Measurements from ENCODE around the gene XRCC3. TPM values are rescaled to one million over a fixed set of nuclear protein-coding genes. Genes with fewer than 3 reads are reported as not detected.

The XRCC3 gene
- total and polyA plus RNA-seq, 2 of the 8 experiments (the other 6 are each of a cell fraction or from before 2014, with no cell fraction given), result 36.9 to 41.8 TPM

DNA sequence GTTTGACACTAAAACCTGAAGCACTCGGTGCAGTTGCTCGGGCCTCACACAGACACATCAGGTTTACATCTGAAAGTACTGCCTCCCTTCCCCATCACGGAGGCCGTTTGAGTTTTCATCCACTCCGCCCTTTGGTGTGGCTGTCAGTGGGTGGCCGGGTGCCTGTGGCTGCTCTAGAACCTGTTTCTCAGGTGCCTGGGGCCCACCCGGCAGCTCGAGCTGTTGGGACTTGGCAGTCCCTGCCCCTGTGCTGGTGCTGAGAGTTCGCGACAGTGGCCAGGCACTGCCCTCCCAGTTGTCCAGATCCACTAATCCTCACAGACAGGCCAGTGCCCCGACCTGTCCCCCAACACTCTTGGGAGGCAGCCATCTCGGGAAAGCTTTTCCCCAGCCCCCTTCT, 22.4 kb downstream of the XRCC3 start:
- Histone ChIP-seq H3K79me2 (ENCODE audit: control insufficient read depth in 1 of 2, insufficient read depth in 2 of 2, low read length in 2 of 2) (peaks cover 0 to 3% of the 10 kb centered on the region in 2 experiments; a peak in 1 of 4 replicates), H3K9me3 (ENCODE audit: insufficient read depth in 2 of 2, low read depth in 1 of 2, low read length in 1 of 2) (no peaks in the 10 kb centered on the region), H3K23me2 (ENCODE audit: low read depth, low read length) (no peaks in the 10 kb centered on the region), H4K5ac (ENCODE audit: insufficient read length, low read depth, low read length) (no peak overlapping the region), H3K4ac (replicated peaks; ENCODE audit: insufficient read length, low read depth, low read length) (no peak overlapping the region), H2BK12ac (ENCODE audit: low read depth, low read length) (no peak overlapping the region), H3K4me2 (ENCODE audit: insufficient read depth in 1 of 2, low read depth in 2 of 2, low read length in 2 of 2) (no peak overlapping the region), H4K20me1 (replicated peaks in 1 of 2; ENCODE audit: control insufficient read depth in 1 of 2, insufficient read depth in 2 of 2, low read length in 2 of 2) (peaks cover 2 to 29% of the 10 kb centered on the region in 2 experiments), H3K56ac (replicated peaks; ENCODE audit: insufficient read length, low read depth, low read length) (no peak overlapping the region), H3K23ac (ENCODE audit: insufficient read length) (no peak overlapping the region), H2AFZ (ENCODE audit: low read length) (no peak overlapping the region), H4K91ac (replicated peaks; ENCODE audit: insufficient read length, low read length) (no peak overlapping the region), H3K79me1 (ENCODE audit: low read depth, low read length) (peaks cover 10% of the 10 kb centered on the region), H3K27me3 (replicated peaks in 1 of 4; ENCODE audit: control insufficient read depth in 3 of 4, extremely low read depth in 1 of 4, insufficient read depth in 3 of 4, low read length in 3 of 4) (no peaks in the 10 kb centered on the region), H3K18ac (ENCODE audit: extremely low read depth, low read length) (no peak overlapping the region), H3K36me3 (ENCODE audit: control insufficient read depth in 2 of 4, insufficient read depth in 4 of 4, low read length in 3 of 4) (peaks cover 7 to 34% (median 12%) of the 10 kb centered on the region in 4 experiments; a peak in 6 of 8 replicates), H2AK5ac (ENCODE audit: low read depth, low read length) (no peak overlapping the region), H2BK120ac (replicated peaks; ENCODE audit: low read depth, low read length) (no peak overlapping the region), H3K4me1 (replicated peaks in 1 of 4; ENCODE audit: control insufficient read depth in 3 of 4, insufficient read depth in 4 of 4, low read length in 3 of 4) (peaks cover 0 to 3% (median under 1%) of the 10 kb centered on the region in 4 experiments; a peak in 3 of 7 replicates), H4K8ac (ENCODE audit: extremely low read depth, insufficient read depth, low read length) (no peak overlapping the region), H3K9ac (replicated peaks in 1 of 4; ENCODE audit: extremely low read depth in 1 of 4, low read depth in 3 of 4, low read length in 3 of 4) (no peak overlapping the region), H2BK15ac (ENCODE audit: low read length) (no peak overlapping the region), H3K4me3 (ENCODE audit: extremely low read depth in 1 of 4, insufficient read depth in 2 of 4, low read depth in 3 of 4, low read length in 4 of 4) (no peak overlapping the region), H3K14ac (ENCODE audit: insufficient read length) (no peak overlapping the region), H2BK20ac (ENCODE audit: low read length) (no peak overlapping the region), H2BK5ac (ENCODE audit: low read depth, low read length) (no peak overlapping the region), H3K27ac (ENCODE audit: low read depth, low read length) (no peak overlapping the region)
- CTCF ChIA-PET (ENCODE audit: partially characterized antibody), result interaction anchor here (1.4 kb wide), 1 partner anchor 13 kb away, joined by 5 read pairs; no protein-coding TSS in a partner anchor
- WGBS, 2 experiments (ENCODE audit: extremely low coverage in 1 of 2, insufficient coverage in 1 of 2, insufficient read length in 1 of 2, insufficient replicate concordance in 2 of 2, low coverage in 1 of 2, low lambda C conversion rate in 2 of 2, missing lambda C conversion rate in 1 of 2), result 92% methylated on average over 12 of the region's 12 CpGs; no CpG with 5 or more reads in 1 of the 2 experiments
- FAIRE-seq, result no peak
- POLR2A ChIA-PET (ENCODE audit: partially characterized antibody), result interaction anchor here (0.8 to 8.8 kb wide), 6 partner anchors 11 to 129 kb away, joined by 3 to 74 read pairs (median 4); partner anchors contain the start of genes KLC1, XRCC3 and ZFYVE21
- DNase-seq (ENCODE audit: low read depth in 1 of 2, low spot score in 2 of 2), result no peak
- TF ChIP-seq POU5F1 (IDR thresholded peaks at IDR 0.05; ENCODE audit: low read depth, low read length) (no peak), TAF7 (optimal IDR thresholded peaks at IDR 0.05; ENCODE audit: borderline replicate concordance, low read depth, low read length) (no peak), SUZ12 (IDR thresholded peaks at IDR 0.05; ENCODE audit: low read length) (no peak), BRCA1 (IDR thresholded peaks at IDR 0.05; ENCODE audit: low read depth, low read length) (no peak), KDM5A (IDR thresholded peaks at IDR 0.05; ENCODE audit: low read length) (no peak), KDM1A (IDR thresholded peaks at IDR 0.05; ENCODE audit: borderline replicate concordance, low read length) (no peak), RBBP5 (IDR thresholded peaks at IDR 0.05; ENCODE audit: borderline replicate concordance, low read depth, low read length) (no peak), CBX8 (IDR thresholded peaks at IDR 0.05; ENCODE audit: borderline replicate concordance, low read depth, low read length) (no peak), SIX5 (IDR thresholded peaks at IDR 0.05; ENCODE audit: low read depth, low read length) (no peak), SRF (IDR thresholded peaks at IDR 0.05; ENCODE audit: low read depth, low read length) (no peak), RNF2 (IDR thresholded peaks at IDR 0.05; ENCODE audit: borderline replicate concordance, low read depth, low read length, missing control alignments, poor library complexity, severe bottlenecking) (no peak), GABPA (IDR thresholded peaks at IDR 0.05; ENCODE audit: borderline replicate concordance, insufficient read depth, low read length) (no peak)
- TF ChIP-seq, protein P1, sequence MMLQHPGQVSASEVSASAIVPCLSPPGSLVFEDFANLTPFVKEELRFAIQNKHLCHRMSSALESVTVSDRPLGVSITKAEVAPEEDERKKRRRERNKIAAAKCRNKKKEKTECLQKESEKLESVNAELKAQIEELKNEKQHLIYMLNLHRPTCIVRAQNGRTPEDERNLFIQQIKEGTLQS (IDR thresholded peaks at IDR 0.05; ENCODE audit: insufficient read depth, low read depth, low read length), result no peak

Measured in H1 (cell line).